Activated T-cell treated with anti-CD3 and anti-CD28 coated beads for 24 hours (primary cell): ENCODE results near the gene IZUMO4.

ENCODE experiments used
- DNase-seq: peaks from one replicate; pipeline ENCODE4 v3.0.0-alpha.2; 2020; ENCODE audit warnings: low read depth

IZUMO4 gene

GRCh38 chr19:2096480-2097202 is at the start of gene IZUMO4:
Gene IZUMO4 (plus strand): TSS chr19:2096915. CDS start chr19:2096946, 31 bp downstream.
- peak; percentile 100 for DNase-seq

- no peak for DNase-seq
Observed at GRCh38 chr19:2047076-2047448, 49.7 kb upstream of the IZUMO4 start.

GRCh38 chr19:2047449-2048103 is 49.1 kb upstream of the IZUMO4 start:
- no peak for DNase-seq

GRCh38 chr19:2048104-2048958 is 48.4 kb upstream of the IZUMO4 start:
- no peak for DNase-seq

- DNase-seq: no peak
Observed at GRCh38 chr19:2048959-2049740, 47.6 kb upstream of the IZUMO4 start.

- peak; percentile 54 for DNase-seq
Observed at GRCh38 chr19:2049741-2050348, 46.9 kb upstream of the IZUMO4 start.

- no peak for DNase-seq
Observed at GRCh38 chr19:2050349-2050990, 46.2 kb upstream of the IZUMO4 start.

GRCh38 chr19:2050991-2051772 is 45.5 kb upstream of the IZUMO4 start, which contains the start of gene MKNK2:
Gene MKNK2 (minus strand): TSS chr19:2051244. CDS start chr19:2050851, 393 bp downstream.
- DNase-seq: peak; percentile 89

GRCh38 chr19:2051773-2052704 is 44.7 kb upstream of the IZUMO4 start:
- DNase-seq: no peak

GRCh38 chr19:2053601-2054389 is 42.9 kb upstream of the IZUMO4 start:
- no peak for DNase-seq

GRCh38 chr19:2054763-2055162 is 42.0 kb upstream of the IZUMO4 start:
- no peak for DNase-seq

GRCh38 chr19:2055931-2056836 is 40.5 kb upstream of the IZUMO4 start:
- DNase-seq: no peak

GRCh38 chr19:2056837-2057192 is 39.9 kb upstream of the IZUMO4 start:
- DNase-seq: no peak

- no peak for DNase-seq
Observed at GRCh38 chr19:2057484-2058469, 38.9 kb upstream of the IZUMO4 start.

GRCh38 chr19:2058570-2059421 is 37.9 kb upstream of the IZUMO4 start:
- DNase-seq: no peak
